Measurements from ENCODE around the gene ADARB1.
A peak's percentile ranks its signal among the peaks of the same experiment; 100 is the strongest.

Gene ADARB1

GRCh38 chr21:45072738-45073300, 1.6 kb upstream of the ADARB1 start:
- no peak for TF ChIP-seq CTCF (IDR thresholded peaks at IDR 0.05; ENCODE audit: borderline replicate concordance, insufficient read depth, low read depth, low read length)
- H3K4me3 ChIP-seq (ENCODE audit: low read depth, low read length) = no peak overlapping the region

GRCh38 chr21:45073301-45074047, 906 bp upstream of the ADARB1 start:
- H3K4me3 ChIP-seq (ENCODE audit: low read depth, low read length) = no peak overlapping the region
- TF ChIP-seq CTCF (IDR thresholded peaks at IDR 0.05; ENCODE audit: borderline replicate concordance, insufficient read depth, low read depth, low read length) = no peak

GRCh38 chr21:45074818-45075595, 627 bp downstream of the ADARB1 start:
- peak overlapping the region; percentile 45 for H3K4me3 ChIP-seq (ENCODE audit: low read depth, low read length)
- no peak for TF ChIP-seq CTCF (IDR thresholded peaks at IDR 0.05; ENCODE audit: borderline replicate concordance, insufficient read depth, low read depth, low read length)

- TF ChIP-seq CTCF (IDR thresholded peaks at IDR 0.05; ENCODE audit: borderline replicate concordance, insufficient read depth, low read depth, low read length) = no peak
These were observed 1.3 kb downstream of the ADARB1 start for GRCh38 chr21:45075596-45076244.

GRCh38 chr21:45076245-45076711, 1.9 kb downstream of the ADARB1 start:
- no peak for TF ChIP-seq CTCF (IDR thresholded peaks at IDR 0.05; ENCODE audit: borderline replicate concordance, insufficient read depth, low read depth, low read length)
- no peak overlapping the region for H3K4me3 ChIP-seq (ENCODE audit: low read depth, low read length)

More at GRCh38 chr21:45075596-45076244, 1.3 kb downstream of the ADARB1 start:
- no peak overlapping the region for H3K4me3 ChIP-seq (ENCODE audit: low read depth, low read length)

GRCh38 chr21:45078371-45078770, 4.0 kb downstream of the ADARB1 start:
- no peak for TF ChIP-seq CTCF (IDR thresholded peaks at IDR 0.05; ENCODE audit: borderline replicate concordance, insufficient read depth, low read depth, low read length)
- H3K4me3 ChIP-seq (ENCODE audit: low read depth, low read length) = no peak overlapping the region

All from GM12875 (cell line).